Endothelial cell of umbilical vein (primary cell): Measurements from ENCODE around the gene GCAT. TPM values are rescaled to one million over a fixed set of nuclear protein-coding genes. Genes with fewer than 3 reads are reported as not detected.

Source experiments
- BruUV-seq: library from RNA; stranded (reverse); fragments of 400-500 nt; replicated peaks from 2 replicates; lab custom pipeline; 2021; lab: Mats Ljungman, UMichigan
- CTCF ChIA-PET: fragments of 300-600, 350-600 bp; sonication (Branson Sonifier 250); formaldehyde crosslinking; loops from one replicate; lab custom pipeline; 2021; ENCODE audit warnings: antibody characterized with exemption, inconsistent platforms; lab: Charles Lee
- POLR2A ChIA-PET: fragments of 300-600, 350-600 bp; sonication (Branson Sonifier 250); formaldehyde crosslinking; loops from one replicate; lab custom pipeline; 2021; ENCODE audit warnings: antibody characterized with exemption, inconsistent platforms; lab: Charles Lee
- DNase-seq: peaks from one replicate; pipeline ENCODE4 v3.0.0-alpha.2; 2011; ENCODE audit warnings: low read depth, low spot score
- FAIRE-seq: peaks from 2 replicates; lab custom pipeline; 2011; peaks lifted over from hg19 to GRCh38; lab: Jason Lieb, UNC
- H2AFZ ChIP-seq: 2 replicates; pipeline ENCODE4 v1.6.0; 2012; ENCODE audit warnings: low read depth, low read length, control low read depth, inconsistent platforms
- H3K27ac ChIP-seq: 2 replicates; pipeline ENCODE4 v1.5.1; 2011; ENCODE audit warnings: low read depth, mild to moderate bottlenecking, control low read depth, low read length, moderate library complexity; ENCODE audit not compliant: insufficient read depth
- H3K27me3 ChIP-seq, 2 experiments: 2 replicates each; pipeline versions ENCODE4 v1.6.0 to v1.6.1; 2011; ENCODE audit warnings: low read length in 2 of 2, mixed read lengths in 1 of 2; ENCODE audit not compliant: control insufficient read depth in 2 of 2, insufficient read depth in 2 of 2
- H3K36me3 ChIP-seq, 2 experiments: 2 replicates in 1 of 2; 3 replicates in 1 of 2; pipeline ENCODE4 v1.5.1; 2011; ENCODE audit warnings: low read length in 2 of 2, mild to moderate bottlenecking in 1 of 2, moderate library complexity in 1 of 2; ENCODE audit not compliant: control insufficient read depth in 2 of 2, insufficient read depth in 2 of 2; ENCODE audit errors: extremely low read depth in 1 of 2
- H3K4me1 ChIP-seq: 3 replicates; pipeline ENCODE4 v1.5.1; 2011; ENCODE audit warnings: mild to moderate bottlenecking, low read length; ENCODE audit not compliant: control insufficient read depth, insufficient read depth; ENCODE audit errors: extremely low read depth
- H3K4me2 ChIP-seq: 2 replicates; pipeline ENCODE4 v1.6.1; 2011; ENCODE audit warnings: low read length, control low read depth, mixed read lengths; ENCODE audit not compliant: insufficient read depth
- H3K4me3 ChIP-seq, 3 experiments: fragments of 200-600 bp in 1 of 3; sonication (generic), shearing (Covaris generic) in 1 of 3; replicated peaks in 1 of 3; 2 replicates each; pipeline ENCODE4 v1.5.1; 2011 to 2016; ENCODE audit warnings: control low read depth in 3 of 3, low read length in 3 of 3, mild to moderate bottlenecking in 2 of 3, inconsistent platforms in 1 of 3, low read depth in 1 of 3, moderate library complexity in 1 of 3; ENCODE audit not compliant: insufficient read depth in 1 of 3
- H3K79me2 ChIP-seq: 2 replicates; pipeline ENCODE4 v1.6.0; 2012; ENCODE audit warnings: low read length, inconsistent platforms; ENCODE audit not compliant: control insufficient read depth, insufficient read depth
- H3K9ac ChIP-seq: replicated peaks from 2 replicates; pipeline ENCODE3; 2011; ENCODE audit warnings: low read length, control low read depth; ENCODE audit not compliant: insufficient read depth; ENCODE audit errors: extremely low read depth
- H3K9me1 ChIP-seq: replicated peaks from 3 replicates; pipeline ENCODE4 v1.6.0; 2011; ENCODE audit warnings: mild to moderate bottlenecking, low read length; ENCODE audit not compliant: control insufficient read depth, insufficient read depth; ENCODE audit errors: extremely low read depth
- H3K9me3 ChIP-seq: replicated peaks from 2 replicates; pipeline ENCODE4 v1.5.1; 2012; ENCODE audit warnings: low read length, inconsistent platforms; ENCODE audit not compliant: control insufficient read depth, insufficient read depth
- H4K20me1 ChIP-seq: replicated peaks from 2 replicates; pipeline ENCODE3; 2011; ENCODE audit warnings: mild to moderate bottlenecking, low read length; ENCODE audit not compliant: control insufficient read depth, insufficient read depth; ENCODE audit errors: extremely low read depth
- EZH2 ChIP-seq: IDR thresholded peaks from 2 replicates; pipeline ENCODE4 v1.6.1; 2012; ENCODE audit warnings: borderline replicate concordance, low read depth, mild to moderate bottlenecking, moderate library complexity, low read length, inconsistent platforms; ENCODE audit not compliant: severe bottlenecking
- FOS ChIP-seq: IDR thresholded peaks from 2 replicates; pipeline ENCODE4 v1.6.1; 2011; ENCODE audit warnings: mild to moderate bottlenecking, low read length, moderate library complexity, borderline replicate concordance; ENCODE audit not compliant: insufficient read depth
- GATA2 ChIP-seq: IDR thresholded peaks from 2 replicates; pipeline ENCODE4 v1.7.0; 2011; ENCODE audit warnings: low read depth, mild to moderate bottlenecking, moderate library complexity, mixed read lengths, low read length; ENCODE audit not compliant: insufficient read length, insufficient read depth
- JUN ChIP-seq: IDR thresholded peaks from 2 replicates; pipeline ENCODE4 v1.6.1; 2011; ENCODE audit warnings: borderline replicate concordance, low read depth; ENCODE audit not compliant: insufficient read length, insufficient read depth
- MYC ChIP-seq: IDR thresholded peaks from one replicate; pipeline ENCODE4 v1.6.1; 2011; ENCODE audit warnings: mild to moderate bottlenecking, low read depth, low read length
- POLR2A ChIP-seq: IDR thresholded peaks from 2 replicates; pipeline ENCODE4 v1.6.1; 2012; ENCODE audit warnings: low read depth, mild to moderate bottlenecking, control low read depth, low read length
- POLR2AphosphoS5 ChIP-seq: IDR thresholded peaks from 2 replicates; pipeline ENCODE4 v1.6.1; 2012; ENCODE audit warnings: low read depth, mild to moderate bottlenecking, control low read depth, low read length, moderate library complexity; ENCODE audit not compliant: insufficient read depth
- dilution Hi-C: fragments of 300-500 bp; cut with MboI; formaldehyde crosslinking; loops from one replicate; pipeline ENCODE4 v1.15.0; 2019; ENCODE audit warnings: low sequenced_read_pairs; ENCODE audit not compliant: extremely low pct_ligation_motif_present
- intact Hi-C: fragments of 100-400 bp; cut with micrococcal nuclease; formaldehyde crosslinking; loops from one replicate; pipeline ENCODE4 v1.10.0; 2022
- polyA plus RNA-seq, 4 experiments: library from polyadenylated mRNA; depleted of rRNA in 3 of 4; stranded (reverse) in 3 of 4; unstranded in 1 of 4; fragments of >200 nt; gene quantifications; 2 replicates each; pipeline versions ENCODE4 v1.2.1 to v1.2.3, GENCODE V29; 2011 to 2012; ENCODE audit warnings: missing spikeins in 1 of 4
- total RNA-seq: library from RNA; stranded (reverse); gene quantifications from 2 replicates; pipeline ENCODE4 v1.2.3, GENCODE V29; 2021
- TF ChIP-seq, protein P1 (sequence below): IDR thresholded peaks from 2 replicates; pipeline ENCODE4 v1.6.1; 2011; ENCODE audit not compliant: insufficient read depth, insufficient read length
- TF ChIP-seq, protein P2 (sequence below), 2 donors: IDR thresholded peaks; 1 replicate in 1 of 2; 2 replicates in 1 of 2; pipeline ENCODE4 v1.5.1; 2011; ENCODE audit warnings: low read length in 2 of 2, mild to moderate bottlenecking in 2 of 2, moderate library complexity in 2 of 2, control low read depth in 1 of 2, inconsistent platforms in 1 of 2, low read depth in 1 of 2; ENCODE audit not compliant: insufficient read depth in 1 of 2; ENCODE audit errors: extremely low read depth in 1 of 2

Gene GCAT
- total and polyA plus RNA-seq, 2 donors (not counting 3 experiments of a cell fraction or from before 2014, with no cell fraction given), result 19.7 TPM

DNA sequence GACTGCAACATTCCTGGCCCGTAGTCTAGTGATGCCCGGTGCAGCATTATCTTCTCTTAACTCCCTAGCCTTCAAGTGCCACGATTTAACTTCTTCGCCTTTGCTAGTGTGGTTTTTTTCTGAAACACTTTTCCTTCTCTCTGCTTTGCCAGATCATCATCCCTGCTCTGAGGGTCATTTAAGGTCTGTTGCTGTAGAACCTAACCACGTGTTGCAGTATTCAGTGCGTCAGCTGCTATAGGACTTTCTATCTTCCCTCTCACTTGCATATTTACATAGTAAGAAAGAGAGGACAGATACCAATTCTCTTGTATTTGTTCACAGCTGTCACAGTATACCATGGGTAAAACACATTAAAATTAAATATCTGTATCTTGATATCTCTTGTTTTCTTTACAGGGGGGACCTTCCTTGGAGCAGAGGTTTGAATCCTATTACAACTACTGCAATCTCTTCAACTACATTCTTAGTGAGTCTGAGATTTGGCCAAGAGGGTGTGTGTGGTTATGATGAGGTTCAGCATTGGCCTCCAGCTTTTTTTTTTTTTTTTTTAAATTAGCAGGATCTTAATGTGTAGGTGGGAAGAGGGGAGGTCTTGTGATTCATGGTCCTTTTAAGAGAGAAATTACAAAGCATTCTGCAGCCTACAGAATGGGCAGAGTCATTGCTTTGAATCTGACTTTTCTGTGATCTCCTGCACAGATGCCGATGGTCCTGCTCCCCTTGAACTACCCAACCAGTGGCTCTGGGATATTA, 55.0 kb downstream of the GCAT start:
- Histone ChIP-seq H3K36me3 (peaks cover 38 to 43% of the 10 kb centered on the region in 2 experiments), H3K9me1 (no peaks in the 10 kb centered on the region), H3K79me2 (peaks cover 25% of the 10 kb centered on the region), H3K9me3 (no peaks in the 10 kb centered on the region), H2AFZ (no peak overlapping the region), H3K27me3 (no peaks in the 10 kb centered on the region), H3K4me3 (no peak overlapping the region), H3K27ac (no peak overlapping the region), H4K20me1 (peaks cover 5% of the 10 kb centered on the region), H3K9ac (no peak overlapping the region), H3K4me1 (peaks cover 18% of the 10 kb centered on the region), H3K4me2 (no peak overlapping the region)
- no peak for TF ChIP-seq MYC
- no peak for TF ChIP-seq JUN
- no peak for TF ChIP-seq GATA2
- no peak for TF ChIP-seq EZH2
- TF ChIP-seq POLR2A, result no peak
- no peak for TF ChIP-seq FOS
- TF ChIP-seq, protein P1, sequence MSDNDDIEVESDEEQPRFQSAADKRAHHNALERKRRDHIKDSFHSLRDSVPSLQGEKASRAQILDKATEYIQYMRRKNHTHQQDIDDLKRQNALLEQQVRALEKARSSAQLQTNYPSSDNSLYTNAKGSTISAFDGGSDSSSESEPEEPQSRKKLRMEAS, result no peak
- TF ChIP-seq, protein P2, sequence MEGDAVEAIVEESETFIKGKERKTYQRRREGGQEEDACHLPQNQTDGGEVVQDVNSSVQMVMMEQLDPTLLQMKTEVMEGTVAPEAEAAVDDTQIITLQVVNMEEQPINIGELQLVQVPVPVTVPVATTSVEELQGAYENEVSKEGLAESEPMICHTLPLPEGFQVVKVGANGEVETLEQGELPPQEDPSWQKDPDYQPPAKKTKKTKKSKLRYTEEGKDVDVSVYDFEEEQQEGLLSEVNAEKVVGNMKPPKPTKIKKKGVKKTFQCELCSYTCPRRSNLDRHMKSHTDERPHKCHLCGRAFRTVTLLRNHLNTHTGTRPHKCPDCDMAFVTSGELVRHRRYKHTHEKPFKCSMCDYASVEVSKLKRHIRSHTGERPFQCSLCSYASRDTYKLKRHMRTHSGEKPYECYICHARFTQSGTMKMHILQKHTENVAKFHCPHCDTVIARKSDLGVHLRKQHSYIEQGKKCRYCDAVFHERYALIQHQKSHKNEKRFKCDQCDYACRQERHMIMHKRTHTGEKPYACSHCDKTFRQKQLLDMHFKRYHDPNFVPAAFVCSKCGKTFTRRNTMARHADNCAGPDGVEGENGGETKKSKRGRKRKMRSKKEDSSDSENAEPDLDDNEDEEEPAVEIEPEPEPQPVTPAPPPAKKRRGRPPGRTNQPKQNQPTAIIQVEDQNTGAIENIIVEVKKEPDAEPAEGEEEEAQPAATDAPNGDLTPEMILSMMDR (IDR thresholded peaks at IDR 0.05; ENCODE audit: extremely low read depth in 1 of 2, insufficient read depth in 1 of 2, low read depth in 1 of 2, low read length in 2 of 2), result no peak
- TF ChIP-seq POLR2AphosphoS5, result no peak
- dilution Hi-C loops, result no loop called here
- FAIRE-seq, result no peak
- ChIA-PET POLR2A (interaction anchor here (0.7 to 1.8 kb wide), 2 partner anchors 8 to 45 kb away, joined by 3 to 8 read pairs; no protein-coding TSS in a partner anchor), CTCF (interaction anchor here (0.6 to 5.1 kb wide), 38 partner anchors 9 to 329 kb away, joined by 3 to 223 read pairs (median 5); partner anchors contain the start of genes ANKRD54, C22orf23, EIF3L and GALR3)
- intact Hi-C loops, result loop anchor here (1.0 kb wide), 2 partner anchors 18 to 45 kb away; partner anchors contain the start of gene ANKRD54
- DNase-seq, result no peak
- no TSS peak for BruUV-seq
